HG03521 (cell line): ENCODE measurements around the gene TNFSF10.
A peak's percentile ranks its signal among the peaks of the same experiment; 100 is the strongest.
"Not testable (repeated sequence)": the region's sequence is repeated elsewhere in the genome, so short reads cannot be mapped to it uniquely, and the experiment has no call there.

Source experiments
- ATAC-seq: cut with Tn5 transposase; IDR thresholded peaks from one replicate; pipeline ENCODE4 v1.9.1; 2021; ENCODE audit warnings: mild to moderate bottlenecking, moderate library complexity; ENCODE audit not compliant: unreplicated experiment

TNFSF10 gene

GRCh38 chr3:172544404-172544803, 21.2 kb upstream of the TNFSF10 start:
- ATAC-seq = no peak

- ATAC-seq = no peak
Observed at GRCh38 chr3:172543884-172544283, 20.7 kb upstream of the TNFSF10 start.

GRCh38 chr3:172543419-172543818, 20.2 kb upstream of the TNFSF10 start:
- ATAC-seq = no peak

GRCh38 chr3:172542999-172543398, 19.8 kb upstream of the TNFSF10 start:
- ATAC-seq = no peak

GRCh38 chr3:172541945-172542488, 18.8 kb upstream of the TNFSF10 start:
- ATAC-seq = no peak

- ATAC-seq = no peak
Observed at GRCh38 chr3:172540049-172540448, 16.8 kb upstream of the TNFSF10 start.

GRCh38 chr3:172539273-172539672, 16.0 kb upstream of the TNFSF10 start:
- ATAC-seq = no peak

GRCh38 chr3:172538368-172539151, 15.3 kb upstream of the TNFSF10 start:
- no peak for ATAC-seq

GRCh38 chr3:172537507-172538158, 14.4 kb upstream of the TNFSF10 start:
- ATAC-seq = no peak

GRCh38 chr3:172536993-172537419, 13.8 kb upstream of the TNFSF10 start:
- no peak for ATAC-seq

GRCh38 chr3:172536505-172536904, 13.3 kb upstream of the TNFSF10 start:
- ATAC-seq = no peak

GRCh38 chr3:172530566-172530965, 7.3 kb upstream of the TNFSF10 start:
- ATAC-seq = no peak

- no peak for ATAC-seq
Observed at GRCh38 chr3:172530101-172530561, 6.9 kb upstream of the TNFSF10 start.

- no peak for ATAC-seq
Observed at GRCh38 chr3:172528677-172529076, 5.4 kb upstream of the TNFSF10 start.

- no peak for ATAC-seq
Observed at GRCh38 chr3:172527306-172527705, 4.1 kb upstream of the TNFSF10 start.

GRCh38 chr3:172525116-172525613, 1.9 kb upstream of the TNFSF10 start:
- no peak for ATAC-seq

GRCh38 chr3:172524611-172525010, 1.4 kb upstream of the TNFSF10 start:
- no peak for ATAC-seq

- ATAC-seq = not testable (repeated sequence)
Observed at GRCh38 chr3:172521837-172522726, 1.1 kb downstream of the TNFSF10 start.

- peak; percentile 57 for ATAC-seq
Observed at GRCh38 chr3:172520301-172520831, 2.9 kb downstream of the TNFSF10 start.

GRCh38 chr3:172519740-172520139, 3.5 kb downstream of the TNFSF10 start:
- ATAC-seq = no peak
